PC-3 (cell line): ENCODE data around the gene FAT2. TPM values are rescaled to one million over a fixed set of nuclear protein-coding genes. Genes with fewer than 3 reads are reported as not detected.

ENCODE experiments used
- ATAC-seq: fragments of 200-7000 bp; cut with Tn5 transposase; 2 replicates; pipeline ENCODE4 v1.9.1; 2020; ENCODE audit warnings: mild to moderate bottlenecking, moderate library complexity
- BruUV-seq: library from RNA; stranded (reverse); fragments of 400-500 nt; replicated peaks from 2 replicates; lab custom pipeline; 2021; lab: Mats Ljungman, UMichigan
- CTCF ChIA-PET: fragments of 300-600 bp; sonication (Branson Sonifier 250); formaldehyde crosslinking; loops from one replicate; lab custom pipeline; 2022; ENCODE audit warnings: antibody characterized with exemption; lab: Charles Lee
- POLR2A ChIA-PET: fragments of 300-600 bp; sonication (Branson Sonifier 250); formaldehyde crosslinking; loops from one replicate; lab custom pipeline; 2022; ENCODE audit warnings: antibody characterized with exemption; ENCODE audit not compliant: unreplicated experiment; lab: Charles Lee
- DNase-seq: peaks from one replicate; pipeline ENCODE4 v3.0.0-alpha.2; 2015
- H2AFZ ChIP-seq: fragments of 300-600 bp; sonication (generic); 2 replicates; pipeline ENCODE4 v1.6.0; 2016; ENCODE audit warnings: antibody characterized with exemption, low read length
- H3F3A ChIP-seq: fragments of 300-600 bp; sonication (generic); one replicate; pipeline ENCODE4 v1.6.0; 2017; ENCODE audit warnings: antibody characterized with exemption, low read length, control low read depth, mild to moderate bottlenecking; ENCODE audit not compliant: unreplicated experiment
- H3K27ac ChIP-seq: fragments of 300-600 bp; sonication (generic); 2 replicates; pipeline ENCODE4 v1.5.1; 2016; ENCODE audit warnings: mild to moderate bottlenecking, low read length
- H3K27me3 ChIP-seq: fragments of 300-600 bp; sonication (generic); 2 replicates; pipeline ENCODE4 v1.6.1; 2016; ENCODE audit warnings: low read length, mixed read lengths
- H3K36me3 ChIP-seq: fragments of 300-600 bp; sonication (generic); 2 replicates; pipeline ENCODE4 v1.6.1; 2016; ENCODE audit warnings: low read depth, mixed run types, low read length, mixed read lengths
- H3K4me1 ChIP-seq: fragments of 300-600 bp; sonication (generic); 2 replicates; pipeline ENCODE4 v1.5.1; 2016; ENCODE audit warnings: low read length; ENCODE audit not compliant: insufficient read depth
- H3K4me2 ChIP-seq: fragments of 300-600 bp; sonication (generic); 2 replicates; pipeline ENCODE4 v1.6.0; 2016; ENCODE audit warnings: low read length
- H3K4me3 ChIP-seq: fragments of 300-600 bp; sonication (generic); 2 replicates; pipeline ENCODE4 v1.5.1; 2016; ENCODE audit warnings: mild to moderate bottlenecking, low read length, mixed read lengths
- H3K79me2 ChIP-seq: fragments of 300-600 bp; sonication (generic); 2 replicates; pipeline ENCODE4 v1.6.1; 2017; ENCODE audit warnings: low read length, mixed read lengths
- H3K9ac ChIP-seq: fragments of 300-600 bp; sonication (generic); 2 replicates; pipeline ENCODE4 v1.6.0; 2016; ENCODE audit warnings: mild to moderate bottlenecking, low read length
- H3K9me2 ChIP-seq: fragments of 300-600 bp; sonication (generic); replicated peaks from 2 replicates; pipeline ENCODE4 v1.6.1; 2016; ENCODE audit warnings: mixed run types, low read length, mixed read lengths
- H3K9me3 ChIP-seq: fragments of 300-600 bp; sonication (generic); 2 replicates; pipeline ENCODE4 v1.6.1; 2016; ENCODE audit warnings: low read length, mixed read lengths
- H4K20me1 ChIP-seq: fragments of 300-600 bp; sonication (generic); 2 replicates; pipeline ENCODE4 v1.6.1; 2016; ENCODE audit warnings: low read length, mixed read lengths
- CTCF ChIP-seq: fragments of 300-600 bp; sonication (generic); conservative IDR thresholded peaks from 2 replicates; pipeline ENCODE4 v1.5.1; 2017; ENCODE audit warnings: antibody characterized with exemption, low read depth, mild to moderate bottlenecking, low read length
- EZH2 ChIP-seq: fragments of 300-600 bp; sonication (generic); IDR thresholded peaks from one replicate; pipeline ENCODE4 v1.6.1; 2017; ENCODE audit warnings: antibody characterized with exemption, mild to moderate bottlenecking, low read length; ENCODE audit not compliant: unreplicated experiment
- EZH2phosphoT487 ChIP-seq: fragments of 300-600 bp; sonication (generic); IDR thresholded peaks from 2 replicates; pipeline ENCODE4 v1.6.1; 2018; ENCODE audit warnings: mild to moderate bottlenecking, antibody characterized with exemption, low read length, borderline replicate concordance
- intact Hi-C: fragments of 100-400 bp; cut with micrococcal nuclease; formaldehyde crosslinking; loops from 2 replicates; pipeline ENCODE4 v1.9.0; 2023
- total RNA-seq: library from RNA; depleted of rRNA; stranded (reverse); fragments of >200 nt; gene quantifications from 2 replicates; pipeline ENCODE4 v1.2.3, GENCODE V29; 2014

FAT2 gene
- total RNA-seq, 1 experiment from 2014 or later: not detected

- ChIA-PET CTCF (no interaction called here), POLR2A (no interaction called here)
- no peaks in the 10 kb centered on the region for H3K36me3 ChIP-seq
- no peak overlapping the region for H3K4me2 ChIP-seq
- DNase-seq: no peak
- H3K79me2 ChIP-seq: no peaks in the 10 kb centered on the region
- H4K20me1 ChIP-seq: no peaks in the 10 kb centered on the region
- ATAC-seq: no peak
- no peaks in the 10 kb centered on the region for H3K9me3 ChIP-seq
- no peak overlapping the region for H2AFZ ChIP-seq
- no TSS peak for BruUV-seq
- peaks cover 23% of the 10 kb centered on the region for H3K4me1 ChIP-seq
- intact Hi-C loops: no loop called here
- no peaks in the 10 kb centered on the region for H3F3A ChIP-seq
- no peak overlapping the region for H3K4me3 ChIP-seq
- H3K27ac ChIP-seq: no peak overlapping the region
- no peaks in the 10 kb centered on the region for H3K9me2 ChIP-seq
- TF ChIP-seq CTCF (no peak), EZH2 (no peak), EZH2phosphoT487 (no peak)
- no peaks in the 10 kb centered on the region for H3K27me3 ChIP-seq
- no peak overlapping the region for H3K9ac ChIP-seq
Measured at GRCh38 chr5:151572657-151573368, 18.3 kb downstream of the FAT2 start.

GRCh38 chr5:151571270-151572173 lies 19.6 kb downstream of the FAT2 start:
- H4K20me1 ChIP-seq: no peaks in the 10 kb centered on the region
- H3K36me3 ChIP-seq: no peaks in the 10 kb centered on the region
- TF ChIP-seq CTCF (no peak), EZH2 (no peak), EZH2phosphoT487 (no peak)
- no peak overlapping the region for H2AFZ ChIP-seq
- no peak overlapping the region for H3K27ac ChIP-seq
- H3K4me2 ChIP-seq: no peak overlapping the region
- DNase-seq (no peak), ATAC-seq (no peak)
- H3F3A ChIP-seq: no peaks in the 10 kb centered on the region
- ChIA-PET CTCF (no interaction called here), POLR2A (no interaction called here)
- no peaks in the 10 kb centered on the region for H3K9me3 ChIP-seq
- no peaks in the 10 kb centered on the region for H3K9me2 ChIP-seq
- H3K79me2 ChIP-seq: no peaks in the 10 kb centered on the region
- no TSS peak for BruUV-seq
- intact Hi-C loops: no loop called here
- H3K9ac ChIP-seq: no peak overlapping the region
- H3K4me3 ChIP-seq: no peak overlapping the region
- H3K27me3 ChIP-seq: no peaks in the 10 kb centered on the region
- H3K4me1 ChIP-seq: peaks cover 23% of the 10 kb centered on the region
